WTC11 (cell line): Measurements from ENCODE around the gene EPS8L2. TPM values are rescaled to one million over a fixed set of nuclear protein-coding genes. Genes with fewer than 3 reads are reported as not detected.
A peak's percentile ranks its signal among the peaks of the same experiment; 100 is the strongest.

ENCODE experiments used
- ATAC-seq: fragments of 200-7000 bp; cut with Tn5 transposase; 2 replicates; pipeline ENCODE4 v1.10.0; 2021; ENCODE audit warnings: mild to moderate bottlenecking, moderate library complexity
- CTCF ChIA-PET: fragments of 300-600 bp; sonication (Branson Sonifier 250); formaldehyde crosslinking; loops from one replicate; lab custom pipeline; 2021; ENCODE audit warnings: antibody characterized with exemption; lab: Charles Lee
- POLR2A ChIA-PET: fragments of 350-600 bp; sonication (Branson Sonifier 250); formaldehyde crosslinking; loops from one replicate; lab custom pipeline; 2021; ENCODE audit warnings: antibody characterized with exemption; lab: Charles Lee
- DNase-seq: peaks from one replicate; pipeline ENCODE4 v3.0.0; 2021; ENCODE audit warnings: low spot score
- H3K27ac Mint-ChIP-seq: 2 replicates; pipeline ENCODE4 v1.8.0; 2021; ENCODE audit warnings: mixed read lengths
- H3K27me3 Mint-ChIP-seq: 2 replicates; pipeline ENCODE4 v1.8.0; 2021; ENCODE audit warnings: low read depth, mild to moderate bottlenecking, moderate library complexity, mixed read lengths
- H3K36me3 Mint-ChIP-seq: 2 replicates; pipeline ENCODE4 v1.8.0; 2021; ENCODE audit warnings: mixed read lengths
- H3K4me1 Mint-ChIP-seq: 2 replicates; pipeline ENCODE4 v1.8.0; 2022; ENCODE audit warnings: mixed read lengths
- H3K4me3 Mint-ChIP-seq: 2 replicates; pipeline ENCODE4 v1.8.0; 2021; ENCODE audit warnings: mild to moderate bottlenecking, moderate library complexity, mixed read lengths
- H3K9me3 Mint-ChIP-seq: 2 replicates; pipeline ENCODE4 v1.8.0; 2021; ENCODE audit warnings: mixed read lengths
- CREM ChIP-seq: sonication (generic); formaldehyde crosslinking; IDR thresholded peaks from 2 replicates; pipeline ENCODE4 v1.8.1; 2022; ENCODE audit warnings: mild to moderate bottlenecking, missing genetic modification reagents, moderate library complexity
- IRF2 ChIP-seq: sonication (generic); formaldehyde crosslinking; IDR thresholded peaks from 2 replicates; pipeline ENCODE4 v1.8.0; 2022; ENCODE audit warnings: low read depth, missing genetic modification reagents, borderline replicate concordance
- JUN ChIP-seq: sonication (generic); formaldehyde crosslinking; IDR thresholded peaks from 2 replicates; pipeline ENCODE4 v1.8.0; 2023; ENCODE audit warnings: mild to moderate bottlenecking, missing genetic modification reagents
- KAT7 ChIP-seq: sonication (generic); formaldehyde crosslinking; IDR thresholded peaks from 2 replicates; pipeline ENCODE4 v1.8.1; 2023; ENCODE audit warnings: missing genetic modification reagents, mild to moderate bottlenecking, borderline replicate concordance
- NFE2L1 ChIP-seq: sonication (generic); formaldehyde crosslinking; IDR thresholded peaks from 2 replicates; pipeline ENCODE4 v1.8.1; 2023; ENCODE audit warnings: missing genetic modification reagents
- NFYB ChIP-seq: sonication (generic); formaldehyde crosslinking; conservative IDR thresholded peaks from 2 replicates; pipeline ENCODE4 v1.8.0; 2022; ENCODE audit warnings: low read depth, missing genetic modification reagents
- SMAD4 ChIP-seq: sonication (generic); formaldehyde crosslinking; IDR thresholded peaks from 2 replicates; pipeline ENCODE4 v1.8.0; 2022; ENCODE audit warnings: mild to moderate bottlenecking, missing genetic modification reagents
- SP1 ChIP-seq: sonication (generic); formaldehyde crosslinking; conservative IDR thresholded peaks from 2 replicates; pipeline ENCODE4 v1.8.1; 2022; ENCODE audit warnings: missing genetic modification reagents
- ZNF317 ChIP-seq: sonication (generic); formaldehyde crosslinking; IDR thresholded peaks from 2 replicates; pipeline ENCODE4 v1.8.1; 2023; ENCODE audit warnings: low read depth, mild to moderate bottlenecking, moderate library complexity, missing genetic modification reagents, borderline replicate concordance
- total RNA-seq: library from RNA; stranded (reverse); gene quantifications from 3 replicates; pipeline ENCODE4 v1.2.3, GENCODE V29; 2021
- TF ChIP-seq, protein P1 (sequence below): sonication (generic); formaldehyde crosslinking; IDR thresholded peaks from 2 replicates; pipeline ENCODE4 v1.8.0; 2022; ENCODE audit warnings: missing genetic modification reagents
- TF ChIP-seq, protein P2 (sequence below): sonication (generic); formaldehyde crosslinking; IDR thresholded peaks from 2 replicates; pipeline ENCODE4 v1.8.1; 2023; ENCODE audit warnings: mild to moderate bottlenecking, missing genetic modification reagents, borderline replicate concordance
- TF ChIP-seq, protein P3 (sequence below): fragments of 250-450 bp; sonication (Bioruptor Pico); IDR thresholded peaks from 2 replicates; pipeline ENCODE4 v1.8.0; 2021; ENCODE audit warnings: mild to moderate bottlenecking
- TF ChIP-seq, protein P4 (sequence below): fragments of 250-450 bp; sonication (Bioruptor Pico); IDR thresholded peaks from 2 replicates; pipeline ENCODE4 v2.1.2; 2022; ENCODE audit warnings: mild to moderate bottlenecking, moderate library complexity
- TF ChIP-seq, protein P5 (sequence below): sonication (generic); formaldehyde crosslinking; IDR thresholded peaks from 2 replicates; pipeline ENCODE4 v1.8.0; 2022; ENCODE audit warnings: mild to moderate bottlenecking, missing genetic modification reagents
- TF ChIP-seq, protein P6 (sequence below): sonication (generic); formaldehyde crosslinking; IDR thresholded peaks from 2 replicates; pipeline ENCODE4 v1.8.1; 2022; ENCODE audit warnings: mild to moderate bottlenecking, moderate library complexity, missing genetic modification reagents
- TF ChIP-seq, protein P7 (sequence below): sonication (generic); formaldehyde crosslinking; IDR thresholded peaks from 2 replicates; pipeline ENCODE4 v1.8.1; 2023; ENCODE audit warnings: mild to moderate bottlenecking, missing genetic modification reagents, moderate library complexity

Gene EPS8L2
- total RNA-seq, 1 experiment from 2014 or later = 51.6 TPM

DNA sequence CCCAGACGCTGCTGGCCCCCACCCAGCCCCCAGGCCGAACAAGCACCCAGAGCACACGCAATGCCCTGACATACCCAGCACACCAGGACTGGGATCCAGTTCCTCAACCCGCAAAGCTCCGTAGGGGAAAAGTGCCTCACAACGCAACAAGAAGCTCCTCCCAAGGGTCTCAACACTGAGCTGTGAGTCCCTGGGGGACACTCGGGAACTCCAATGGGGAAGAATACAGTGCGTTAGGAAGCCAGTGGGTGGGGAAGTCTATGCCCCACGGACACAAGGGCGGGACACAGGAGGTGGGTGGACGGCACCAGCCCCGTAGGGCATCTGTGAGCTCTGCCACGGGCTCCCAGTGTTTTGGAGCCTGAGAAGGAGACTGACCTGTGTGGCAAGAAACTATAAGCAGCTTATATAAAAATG lies 12.6 kb upstream of the EPS8L2 start (continued):
- TF ChIP-seq, protein P1, sequence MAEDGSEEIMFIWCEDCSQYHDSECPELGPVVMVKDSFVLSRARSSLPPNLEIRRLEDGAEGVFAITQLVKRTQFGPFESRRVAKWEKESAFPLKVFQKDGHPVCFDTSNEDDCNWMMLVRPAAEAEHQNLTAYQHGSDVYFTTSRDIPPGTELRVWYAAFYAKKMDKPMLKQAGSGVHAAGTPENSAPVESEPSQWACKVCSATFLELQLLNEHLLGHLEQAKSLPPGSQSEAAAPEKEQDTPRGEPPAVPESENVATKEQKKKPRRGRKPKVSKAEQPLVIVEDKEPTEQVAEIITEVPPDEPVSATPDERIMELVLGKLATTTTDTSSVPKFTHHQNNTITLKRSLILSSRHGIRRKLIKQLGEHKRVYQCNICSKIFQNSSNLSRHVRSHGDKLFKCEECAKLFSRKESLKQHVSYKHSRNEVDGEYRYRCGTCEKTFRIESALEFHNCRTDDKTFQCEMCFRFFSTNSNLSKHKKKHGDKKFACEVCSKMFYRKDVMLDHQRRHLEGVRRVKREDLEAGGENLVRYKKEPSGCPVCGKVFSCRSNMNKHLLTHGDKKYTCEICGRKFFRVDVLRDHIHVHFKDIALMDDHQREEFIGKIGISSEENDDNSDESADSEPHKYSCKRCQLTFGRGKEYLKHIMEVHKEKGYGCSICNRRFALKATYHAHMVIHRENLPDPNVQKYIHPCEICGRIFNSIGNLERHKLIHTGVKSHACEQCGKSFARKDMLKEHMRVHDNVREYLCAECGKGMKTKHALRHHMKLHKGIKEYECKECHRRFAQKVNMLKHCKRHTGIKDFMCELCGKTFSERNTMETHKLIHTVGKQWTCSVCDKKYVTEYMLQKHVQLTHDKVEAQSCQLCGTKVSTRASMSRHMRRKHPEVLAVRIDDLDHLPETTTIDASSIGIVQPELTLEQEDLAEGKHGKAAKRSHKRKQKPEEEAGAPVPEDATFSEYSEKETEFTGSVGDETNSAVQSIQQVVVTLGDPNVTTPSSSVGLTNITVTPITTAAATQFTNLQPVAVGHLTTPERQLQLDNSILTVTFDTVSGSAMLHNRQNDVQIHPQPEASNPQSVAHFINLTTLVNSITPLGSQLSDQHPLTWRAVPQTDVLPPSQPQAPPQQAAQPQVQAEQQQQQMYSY (CRISPR knock-in tag) = no peak
- TF ChIP-seq, protein P2, sequence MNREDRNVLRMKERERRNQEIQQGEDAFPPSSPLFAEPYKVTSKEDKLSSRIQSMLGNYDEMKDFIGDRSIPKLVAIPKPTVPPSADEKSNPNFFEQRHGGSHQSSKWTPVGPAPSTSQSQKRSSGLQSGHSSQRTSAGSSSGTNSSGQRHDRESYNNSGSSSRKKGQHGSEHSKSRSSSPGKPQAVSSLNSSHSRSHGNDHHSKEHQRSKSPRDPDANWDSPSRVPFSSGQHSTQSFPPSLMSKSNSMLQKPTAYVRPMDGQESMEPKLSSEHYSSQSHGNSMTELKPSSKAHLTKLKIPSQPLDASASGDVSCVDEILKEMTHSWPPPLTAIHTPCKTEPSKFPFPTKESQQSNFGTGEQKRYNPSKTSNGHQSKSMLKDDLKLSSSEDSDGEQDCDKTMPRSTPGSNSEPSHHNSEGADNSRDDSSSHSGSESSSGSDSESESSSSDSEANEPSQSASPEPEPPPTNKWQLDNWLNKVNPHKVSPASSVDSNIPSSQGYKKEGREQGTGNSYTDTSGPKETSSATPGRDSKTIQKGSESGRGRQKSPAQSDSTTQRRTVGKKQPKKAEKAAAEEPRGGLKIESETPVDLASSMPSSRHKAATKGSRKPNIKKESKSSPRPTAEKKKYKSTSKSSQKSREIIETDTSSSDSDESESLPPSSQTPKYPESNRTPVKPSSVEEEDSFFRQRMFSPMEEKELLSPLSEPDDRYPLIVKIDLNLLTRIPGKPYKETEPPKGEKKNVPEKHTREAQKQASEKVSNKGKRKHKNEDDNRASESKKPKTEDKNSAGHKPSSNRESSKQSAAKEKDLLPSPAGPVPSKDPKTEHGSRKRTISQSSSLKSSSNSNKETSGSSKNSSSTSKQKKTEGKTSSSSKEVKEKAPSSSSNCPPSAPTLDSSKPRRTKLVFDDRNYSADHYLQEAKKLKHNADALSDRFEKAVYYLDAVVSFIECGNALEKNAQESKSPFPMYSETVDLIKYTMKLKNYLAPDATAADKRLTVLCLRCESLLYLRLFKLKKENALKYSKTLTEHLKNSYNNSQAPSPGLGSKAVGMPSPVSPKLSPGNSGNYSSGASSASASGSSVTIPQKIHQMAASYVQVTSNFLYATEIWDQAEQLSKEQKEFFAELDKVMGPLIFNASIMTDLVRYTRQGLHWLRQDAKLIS (CRISPR knock-in tag) = no peak
- TF ChIP-seq NFE2L1 (CRISPR knock-in tag) (no peak), CREM (no peak), NFYB (CRISPR knock-in tag) (no peak), JUN (CRISPR knock-in tag) (no peak), SMAD4 (CRISPR knock-in tag) (no peak), IRF2 (CRISPR knock-in tag) (no peak)
- TF ChIP-seq, protein P3, sequence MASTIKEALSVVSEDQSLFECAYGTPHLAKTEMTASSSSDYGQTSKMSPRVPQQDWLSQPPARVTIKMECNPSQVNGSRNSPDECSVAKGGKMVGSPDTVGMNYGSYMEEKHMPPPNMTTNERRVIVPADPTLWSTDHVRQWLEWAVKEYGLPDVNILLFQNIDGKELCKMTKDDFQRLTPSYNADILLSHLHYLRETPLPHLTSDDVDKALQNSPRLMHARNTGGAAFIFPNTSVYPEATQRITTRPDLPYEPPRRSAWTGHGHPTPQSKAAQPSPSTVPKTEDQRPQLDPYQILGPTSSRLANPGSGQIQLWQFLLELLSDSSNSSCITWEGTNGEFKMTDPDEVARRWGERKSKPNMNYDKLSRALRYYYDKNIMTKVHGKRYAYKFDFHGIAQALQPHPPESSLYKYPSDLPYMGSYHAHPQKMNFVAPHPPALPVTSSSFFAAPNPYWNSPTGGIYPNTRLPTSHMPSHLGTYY (CRISPR knock-in tag) = no peak
- TF ChIP-seq, protein P4, sequence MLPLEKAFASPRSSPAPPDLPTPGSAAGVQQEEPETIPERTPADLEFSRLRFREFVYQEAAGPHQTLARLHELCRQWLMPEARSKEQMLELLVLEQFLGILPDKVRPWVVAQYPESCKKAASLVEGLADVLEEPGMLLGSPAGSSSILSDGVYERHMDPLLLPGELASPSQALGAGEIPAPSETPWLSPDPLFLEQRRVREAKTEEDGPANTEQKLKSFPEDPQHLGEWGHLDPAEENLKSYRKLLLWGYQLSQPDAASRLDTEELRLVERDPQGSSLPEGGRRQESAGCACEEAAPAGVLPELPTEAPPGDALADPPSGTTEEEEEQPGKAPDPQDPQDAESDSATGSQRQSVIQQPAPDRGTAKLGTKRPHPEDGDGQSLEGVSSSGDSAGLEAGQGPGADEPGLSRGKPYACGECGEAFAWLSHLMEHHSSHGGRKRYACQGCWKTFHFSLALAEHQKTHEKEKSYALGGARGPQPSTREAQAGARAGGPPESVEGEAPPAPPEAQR (CRISPR knock-in tag) = no peak

DNA sequence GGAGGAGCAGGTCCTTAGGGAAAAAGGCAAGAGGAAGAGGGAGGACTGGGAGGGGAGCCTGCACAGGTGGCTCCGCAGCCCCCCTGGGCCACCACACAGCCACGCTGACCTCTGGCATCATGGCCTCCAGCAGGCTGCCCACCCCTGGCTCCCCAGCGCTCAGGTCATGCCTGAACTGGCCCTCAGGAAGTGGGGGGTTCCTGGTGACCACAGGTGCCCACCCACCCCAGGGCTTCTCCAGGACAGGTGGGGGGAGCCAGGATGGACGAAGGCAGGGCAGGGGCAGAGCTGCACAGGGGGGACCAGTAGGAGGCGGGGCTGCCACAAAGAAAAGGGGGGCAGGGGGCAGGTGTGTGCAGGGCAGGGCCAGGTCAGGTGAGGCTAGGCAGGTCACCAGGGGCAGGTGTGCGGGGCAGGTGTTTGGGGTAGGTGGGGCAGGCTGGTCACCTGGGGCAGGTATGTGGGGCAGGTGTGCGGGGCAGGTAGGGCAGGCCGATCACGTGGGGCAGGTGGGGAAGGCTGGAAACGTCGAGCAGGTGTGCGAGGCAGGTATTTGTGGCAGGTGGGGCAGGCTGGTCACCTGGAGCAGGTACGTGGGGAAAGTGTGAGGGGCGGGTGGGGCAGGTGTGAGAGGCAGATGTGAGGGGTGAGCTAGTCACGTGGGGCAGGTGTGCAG lies 12.0 kb upstream of the EPS8L2 start:
- Mint-ChIP-seq H3K4me3 (peak overlapping the region; percentile 54), H3K4me1 (peaks cover 34% of the 10 kb centered on the region), H3K36me3 (peaks cover 7% of the 10 kb centered on the region), H3K27ac (no peak overlapping the region), H3K27me3 (no peaks in the 10 kb centered on the region), H3K9me3 (no peaks in the 10 kb centered on the region)
- ATAC-seq = no peak
- POLR2A ChIA-PET = interaction anchor here (0.6 to 2.0 kb wide), 2 partner anchors 14 to 231 kb away, joined by 3 to 4 read pairs; no protein-coding TSS in a partner anchor
- no peak for DNase-seq
- CTCF ChIA-PET = interaction anchor here (0.8 to 4.0 kb wide), 7 partner anchors 12 to 35 kb away, joined by 3 to 38 read pairs (median 6); partner anchors contain the start of gene EPS8L2
- TF ChIP-seq, protein P5, sequence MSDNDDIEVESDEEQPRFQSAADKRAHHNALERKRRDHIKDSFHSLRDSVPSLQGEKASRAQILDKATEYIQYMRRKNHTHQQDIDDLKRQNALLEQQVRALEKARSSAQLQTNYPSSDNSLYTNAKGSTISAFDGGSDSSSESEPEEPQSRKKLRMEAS (CRISPR knock-in tag) = no peak
- no peak for TF ChIP-seq SP1 (CRISPR knock-in tag)
- TF ChIP-seq, protein P2 (CRISPR knock-in tag) = no peak
- TF ChIP-seq, protein P6, sequence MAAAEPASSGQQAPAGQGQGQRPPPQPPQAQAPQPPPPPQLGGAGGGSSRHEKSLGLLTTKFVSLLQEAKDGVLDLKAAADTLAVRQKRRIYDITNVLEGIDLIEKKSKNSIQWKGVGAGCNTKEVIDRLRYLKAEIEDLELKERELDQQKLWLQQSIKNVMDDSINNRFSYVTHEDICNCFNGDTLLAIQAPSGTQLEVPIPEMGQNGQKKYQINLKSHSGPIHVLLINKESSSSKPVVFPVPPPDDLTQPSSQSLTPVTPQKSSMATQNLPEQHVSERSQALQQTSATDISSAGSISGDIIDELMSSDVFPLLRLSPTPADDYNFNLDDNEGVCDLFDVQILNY = no peak
- TF ChIP-seq, protein P7, sequence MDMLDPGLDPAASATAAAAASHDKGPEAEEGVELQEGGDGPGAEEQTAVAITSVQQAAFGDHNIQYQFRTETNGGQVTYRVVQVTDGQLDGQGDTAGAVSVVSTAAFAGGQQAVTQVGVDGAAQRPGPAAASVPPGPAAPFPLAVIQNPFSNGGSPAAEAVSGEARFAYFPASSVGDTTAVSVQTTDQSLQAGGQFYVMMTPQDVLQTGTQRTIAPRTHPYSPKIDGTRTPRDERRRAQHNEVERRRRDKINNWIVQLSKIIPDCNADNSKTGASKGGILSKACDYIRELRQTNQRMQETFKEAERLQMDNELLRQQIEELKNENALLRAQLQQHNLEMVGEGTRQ (CRISPR knock-in tag) = no peak
- TF ChIP-seq KAT7 = no peak
- TF ChIP-seq ZNF317 (CRISPR knock-in tag) = no peak
- TF ChIP-seq, protein P3 (CRISPR knock-in tag) = no peak
